GM19467 (cell line): ENCODE measurements around the gene PHACTR2.
"Not testable (repeated sequence)": the region's sequence is repeated elsewhere in the genome, so short reads cannot be mapped to it uniquely, and the experiment has no call there.

Source experiments
- ATAC-seq: cut with Tn5 transposase; IDR thresholded peaks from one replicate; pipeline ENCODE4 v1.9.1; 2021; ENCODE audit warnings: mild to moderate bottlenecking, moderate library complexity; ENCODE audit not compliant: unreplicated experiment

The PHACTR2 gene

GRCh38 chr6:143697076-143697800 is 19.5 kb downstream of the PHACTR2 start:
- no peak for ATAC-seq

- no peak for ATAC-seq
Observed at GRCh38 chr6:143698329-143698728, 20.6 kb downstream of the PHACTR2 start.

GRCh38 chr6:143698759-143699429 is 21.1 kb downstream of the PHACTR2 start:
- no peak for ATAC-seq

- no peak for ATAC-seq
Observed at GRCh38 chr6:143699430-143699825, 21.7 kb downstream of the PHACTR2 start.

GRCh38 chr6:143700684-143701348 is 23.1 kb downstream of the PHACTR2 start:
- no peak for ATAC-seq

GRCh38 chr6:143701349-143702234 is 23.8 kb downstream of the PHACTR2 start:
- ATAC-seq, result no peak

GRCh38 chr6:143705569-143705968 is 27.8 kb downstream of the PHACTR2 start:
- no peak for ATAC-seq

GRCh38 chr6:143707697-143708096 is 29.9 kb downstream of the PHACTR2 start:
- ATAC-seq, result no peak

- no peak for ATAC-seq
Observed at GRCh38 chr6:143708889-143709288, 31.1 kb downstream of the PHACTR2 start.

GRCh38 chr6:143711714-143712113 is 33.9 kb downstream of the PHACTR2 start:
- no peak for ATAC-seq

GRCh38 chr6:143718472-143718871 is 40.7 kb downstream of the PHACTR2 start:
- ATAC-seq, result no peak

GRCh38 chr6:143721642-143722041 is 43.9 kb downstream of the PHACTR2 start:
- ATAC-seq, result no peak

GRCh38 chr6:143724876-143725275 is 47.1 kb downstream of the PHACTR2 start:
- ATAC-seq, result no peak

GRCh38 chr6:143726015-143726647 is 48.4 kb downstream of the PHACTR2 start:
- no peak for ATAC-seq

GRCh38 chr6:143727035-143727434 is 49.3 kb downstream of the PHACTR2 start:
- ATAC-seq, result no peak

GRCh38 chr6:143731789-143732188 is 54.0 kb downstream of the PHACTR2 start:
- no peak for ATAC-seq

GRCh38 chr6:143732536-143732935 is 54.8 kb downstream of the PHACTR2 start:
- no peak for ATAC-seq

- no peak for ATAC-seq
Observed at GRCh38 chr6:143733510-143733909, 55.7 kb downstream of the PHACTR2 start.

GRCh38 chr6:143734641-143735063 is 56.9 kb downstream of the PHACTR2 start:
- no peak for ATAC-seq

GRCh38 chr6:143738072-143738690 is 60.4 kb downstream of the PHACTR2 start:
- not testable (repeated sequence) for ATAC-seq
